Cardiac muscle cell (in vitro differentiated cells and primary cell): ENCODE data around the gene SPOP. TPM values are rescaled to one million over a fixed set of nuclear protein-coding genes. Genes with fewer than 3 reads are reported as not detected.
A peak's percentile ranks its signal among the peaks of the same experiment; 100 is the strongest.

ENCODE experiments used
- DNase-seq, 2 donors: peaks; one replicate each; pipeline versions ENCODE4 v3.0.0 to v3.0.0-alpha.2; 2010 to 2017; ENCODE audit warnings: low read depth in 1 of 2, low spot score in 1 of 2
- H3K27ac ChIP-seq: fragments of 200-600 bp; sonication (generic); 2 replicates; pipeline ENCODE4 v1.5.1; 2016
- H3K27me3 ChIP-seq: fragments of 200-600 bp; sonication (generic); 2 replicates; pipeline ENCODE4 v1.6.0; 2016; ENCODE audit warnings: control low read depth
- H3K36me3 ChIP-seq: fragments of 200-600 bp; sonication (generic); 2 replicates; pipeline ENCODE4 v1.5.1; 2016; ENCODE audit warnings: control low read depth
- H3K4me1 ChIP-seq: fragments of 200-600 bp; sonication (generic); 2 replicates; pipeline ENCODE4 v1.8.1; 2017; ENCODE audit warnings: low read depth, mild to moderate bottlenecking, mixed run types
- H3K4me3 ChIP-seq: fragments of 200-600 bp; sonication (generic); 2 replicates; pipeline ENCODE4 v1.5.1; 2016; ENCODE audit warnings: mild to moderate bottlenecking
- H3K9me3 ChIP-seq: fragments of 200-600 bp; sonication (generic); 2 replicates; pipeline ENCODE4 v1.5.1; 2017; ENCODE audit warnings: low read depth, mild to moderate bottlenecking, control low read depth
- CTCF ChIP-seq: IDR thresholded peaks from 2 replicates; pipeline ENCODE4 v1.5.1; 2012; ENCODE audit warnings: low read depth, mild to moderate bottlenecking, low read length
- polyA plus RNA-seq: library from polyadenylated mRNA; unstranded; fragments of >200 nt; fragmentation: Nextera tagmentation; extraction: Ambion mirVana; gene quantifications from 2 replicates; pipeline ENCODE4 v1.2.1, GENCODE V29; 2016
- total RNA-seq: library from RNA; depleted of rRNA; stranded (reverse); fragments of >200 nt; gene quantifications from 2 replicates; pipeline ENCODE4 v1.2.3, GENCODE V29; 2016

Gene SPOP
- total and polyA plus RNA-seq, 2 experiments from 2014 or later: 54.4 to 111 TPM

DNA sequence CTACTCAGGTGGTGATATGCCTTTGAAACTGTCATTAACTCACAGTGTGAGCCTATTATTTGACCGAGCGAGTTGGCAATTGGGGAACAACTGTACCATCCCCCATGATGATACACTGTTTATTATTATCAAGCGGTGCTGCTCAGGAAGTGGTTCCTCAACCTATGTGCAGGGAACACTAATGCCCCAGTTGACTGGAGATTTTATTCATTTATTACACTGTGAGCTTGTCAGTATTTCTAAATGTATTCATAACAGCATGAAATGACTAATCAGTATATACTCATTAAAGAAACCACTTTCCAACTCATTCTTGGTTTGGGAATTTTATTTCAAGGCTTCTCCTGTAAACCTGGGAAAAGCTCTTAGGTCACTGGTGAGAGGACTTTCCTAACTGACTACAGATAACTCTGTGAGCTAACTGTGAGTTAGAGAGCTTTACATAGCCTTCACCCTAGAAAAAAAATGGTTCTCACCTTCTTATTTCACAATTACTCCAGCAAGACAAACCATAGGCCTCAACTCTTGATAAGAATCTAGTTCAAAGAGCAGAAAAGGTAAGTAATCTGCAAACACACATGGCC, 59.8 kb downstream of the SPOP start:
- Histone ChIP-seq H3K4me1 (no peaks in the 10 kb centered on the region), H3K27me3 (no peaks in the 10 kb centered on the region), H3K9me3 (no peaks in the 10 kb centered on the region), H3K36me3 (peaks cover 45% of the 10 kb centered on the region), H3K27ac (peak overlapping the region; percentile 7), H3K4me3 (no peak overlapping the region)
- TF ChIP-seq CTCF: no peak
- no peak for DNase-seq

DNA sequence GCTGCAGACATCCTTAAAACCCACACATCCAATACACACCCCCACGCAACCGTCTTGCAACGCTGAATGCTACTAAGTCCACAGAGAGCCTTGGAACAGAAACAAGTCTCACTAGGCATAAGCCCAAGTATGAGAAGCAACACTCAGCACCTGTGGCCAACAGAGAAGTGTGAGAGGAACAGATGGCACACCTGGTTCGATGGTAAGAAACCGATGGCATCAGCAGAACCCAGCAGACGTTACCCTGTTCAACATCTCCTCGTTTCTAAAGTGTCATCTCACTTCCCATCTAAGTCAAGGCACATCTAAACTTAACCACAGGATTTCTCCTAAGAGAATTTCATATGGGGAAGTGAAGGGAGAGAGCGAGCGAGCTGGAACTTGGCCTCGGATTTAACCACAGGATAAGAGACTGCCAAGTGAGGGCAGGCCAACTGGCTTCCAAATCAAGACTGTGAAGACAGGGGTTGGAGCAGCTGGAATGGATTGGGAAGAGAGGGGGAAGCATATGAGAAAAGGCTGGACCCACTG, 61.2 kb downstream of the SPOP start:
- Histone ChIP-seq H3K9me3 (no peaks in the 10 kb centered on the region), H3K4me3 (no peak overlapping the region), H3K27me3 (no peaks in the 10 kb centered on the region), H3K4me1 (no peaks in the 10 kb centered on the region), H3K36me3 (peaks cover 40% of the 10 kb centered on the region), H3K27ac (peak overlapping the region; percentile 30)
- peak in 1 of 2 donors; percentile 98 for DNase-seq
- no peak for TF ChIP-seq CTCF

DNA sequence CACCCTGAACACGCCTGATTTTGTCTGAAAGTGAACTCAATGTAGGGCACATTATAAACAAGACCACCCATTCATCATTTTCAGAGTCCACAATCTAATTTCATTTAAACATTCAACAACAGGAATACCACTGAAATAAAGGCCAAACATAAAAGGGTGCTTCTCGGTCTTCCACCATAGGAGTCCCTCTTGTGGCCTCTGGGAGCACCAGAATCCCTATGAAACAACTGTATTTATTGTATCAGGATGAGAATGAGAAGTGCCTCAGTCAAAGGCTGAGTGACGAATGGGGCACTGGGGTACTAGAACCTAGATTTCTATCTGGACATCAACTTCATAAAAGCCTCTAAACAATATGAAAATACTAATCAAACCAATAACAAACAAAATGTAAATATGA, 61.8 kb downstream of the SPOP start:
- no peaks in the 10 kb centered on the region for H3K4me1 ChIP-seq
- peaks cover 35% of the 10 kb centered on the region for H3K36me3 ChIP-seq
- peak; percentile 29 for TF ChIP-seq CTCF

GRCh38 chr17:49613182-49613800, 64.6 kb downstream of the SPOP start:
- H3K36me3 ChIP-seq: peaks cover 41% of the 10 kb centered on the region
- H3K27ac ChIP-seq: peak overlapping the region; percentile 16
- TF ChIP-seq CTCF: no peak
- DNase-seq: no peak
- H3K4me3 ChIP-seq: no peak overlapping the region
- no peaks in the 10 kb centered on the region for H3K9me3 ChIP-seq
- no peaks in the 10 kb centered on the region for H3K27me3 ChIP-seq
- no peaks in the 10 kb centered on the region for H3K4me1 ChIP-seq

More for the DNA sequence above, 61.8 kb downstream of the SPOP start:
- Histone ChIP-seq H3K9me3 (no peaks in the 10 kb centered on the region), H3K27me3 (no peaks in the 10 kb centered on the region), H3K27ac (peak overlapping the region; percentile 63), H3K4me3 (no peak overlapping the region)
- DNase-seq: peak in 1 of 2 donors; percentile 15

DNA sequence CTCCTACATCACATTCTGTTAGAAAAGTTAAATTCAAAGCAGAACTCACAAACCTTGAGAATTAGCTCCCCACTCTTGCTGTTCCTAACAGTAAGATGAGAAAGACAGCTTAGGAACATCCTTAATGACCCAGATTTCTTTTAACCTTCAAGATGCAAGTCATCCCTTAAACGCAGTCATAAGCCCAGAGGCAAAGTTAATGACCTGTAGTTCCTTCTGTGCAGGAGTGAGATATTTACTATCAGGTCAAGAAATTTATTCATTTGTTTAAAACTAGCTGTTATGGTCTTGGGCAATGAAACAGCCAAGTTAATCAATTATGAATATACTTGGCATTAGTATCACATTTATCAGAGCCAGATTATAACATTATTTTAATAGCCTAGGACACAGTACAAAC, 65.2 kb downstream of the SPOP start:
- Histone ChIP-seq H3K27ac (no peak overlapping the region), H3K27me3 (no peaks in the 10 kb centered on the region), H3K4me1 (no peaks in the 10 kb centered on the region), H3K9me3 (no peaks in the 10 kb centered on the region), H3K36me3 (peaks cover 38% of the 10 kb centered on the region), H3K4me3 (no peak overlapping the region)
- no peak for DNase-seq
- no peak for TF ChIP-seq CTCF
